ENCODE measurements around the gene WDR81. TPM values are rescaled to one million over a fixed set of nuclear protein-coding genes. Genes with fewer than 3 reads are reported as not detected.
"Not testable (repeated sequence)": the region's sequence is repeated elsewhere in the genome, so short reads cannot be mapped to it uniquely, and the experiment has no call there.

Gene WDR81
- total RNA-seq, 1 experiment from 2014 or later, result 17.3 TPM

- TF ChIP-seq CBX3 (IDR thresholded peaks at IDR 0.05; ENCODE audit: low read depth) (no peak), SP1 (IDR thresholded peaks at IDR 0.05; ENCODE audit: low read depth) (no peak), POLR2A (IDR thresholded peaks at IDR 0.05; ENCODE audit: borderline replicate concordance, extremely low read depth, insufficient read depth, insufficient read length) (no peak), TCF7L2 (IDR thresholded peaks at IDR 0.05; ENCODE audit: borderline replicate concordance, extremely low read depth, insufficient read depth, insufficient read length) (no peak), ZBTB33 (IDR thresholded peaks at IDR 0.05; ENCODE audit: extremely low read depth, insufficient replicate concordance, low read length) (no peak), MAX (IDR thresholded peaks at IDR 0.05) (no peak), ZFX (IDR thresholded peaks at IDR 0.05) (no peak), ELF1 (IDR thresholded peaks at IDR 0.05; ENCODE audit: borderline replicate concordance, low read depth) (no peak)
Measured at GRCh38 chr17:1764284-1764683, 39.8 kb downstream of the WDR81 start (continued).

- H3K9me2 ChIP-seq (ENCODE audit: insufficient read depth); H4K20me1 ChIP-seq (ENCODE audit: insufficient read depth); DNase-seq (ENCODE audit: low read depth, low spot score); H2AFZ ChIP-seq (ENCODE audit: low read depth, low read length, poor library complexity, severe bottlenecking); ATAC-seq; H3K79me2 ChIP-seq (ENCODE audit: insufficient read depth, low read length); RAD21 ChIA-PET (ENCODE audit: low non-redundant PET in 1 of 2, low total read pairs in 2 of 2, uncharacterized antibody in 2 of 2, unreplicated experiment in 2 of 2); CTCF ChIA-PET; BruUV-seq (replicated peaks); POLR2A ChIA-PET; H3K36me3 ChIP-seq (ENCODE audit: control insufficient read depth in 1 of 2, insufficient read depth in 2 of 2, low read length in 2 of 2); H3K9ac ChIP-seq (ENCODE audit: low read length); H3K27ac ChIP-seq (ENCODE audit: low read depth, low read length); H3K9me3 ChIP-seq (ENCODE audit: control insufficient read depth in 1 of 2, insufficient read depth in 1 of 2, low read depth in 1 of 2, low read length in 2 of 2); H3K4me3 ChIP-seq (replicated peaks in 1 of 2; ENCODE audit: low read depth in 1 of 2, low read length in 2 of 2); H3K4me2 ChIP-seq (ENCODE audit: low read length); H3K27me3 ChIP-seq (ENCODE audit: insufficient read depth, low read length): not testable (repeated sequence)
- intact Hi-C loops (cut with micrococcal nuclease), result loop anchor here (5.0 kb wide), 1 partner anchor 42 kb away; the partner anchor contains the start of gene WDR81
- peaks cover 2 to 16% of the 10 kb centered on the region in 2 experiments; a peak in 3 of 4 replicates for H3K4me1 ChIP-seq (ENCODE audit: control insufficient read depth in 1 of 2, insufficient read depth in 2 of 2, low read length in 2 of 2)
Measured at GRCh38 chr17:1764705-1765104, 40.2 kb downstream of the WDR81 start.
